ENCODE results near the gene ZNF414. TPM values are rescaled to one million over a fixed set of nuclear protein-coding genes. Genes with fewer than 3 reads are reported as not detected.

Gene ZNF414
- total RNA-seq, 2 experiments from 2014 or later: 36.3 to 38.0 TPM

- Mint-ChIP-seq H3K9me3 (no peaks in the 10 kb centered on the region), H3K4me1 (ENCODE audit: low read depth) (peaks cover 30% of the 10 kb centered on the region), H3K4me3 (peak overlapping the region; percentile 69), H3K27ac (peak overlapping the region; percentile 85), H3K27me3 (no peaks in the 10 kb centered on the region), H3K36me3 (ENCODE audit: low read depth) (peaks cover 15% of the 10 kb centered on the region)
- Histone ChIP-seq H3K36me3 (ENCODE audit: insufficient read depth, low read length) (no peaks in the 10 kb centered on the region), H3K4me1 (ENCODE audit: insufficient read depth, low read length) (peaks cover 40% of the 10 kb centered on the region), H3K27me3 (ENCODE audit: control insufficient read depth in 1 of 2, insufficient read depth in 2 of 2, low read length in 2 of 2) (no peaks in the 10 kb centered on the region), H3K9me3 (ENCODE audit: control insufficient read depth in 1 of 2, insufficient read depth in 1 of 2, low read length in 2 of 2) (no peaks in the 10 kb centered on the region), H3K27ac (ENCODE audit: low read depth in 1 of 2, low read length in 2 of 2) (no peak overlapping the region), H3K4me3 (ENCODE audit: low read length) (no peak overlapping the region)
- POLR2A ChIA-PET: interaction anchor here (1.0 to 2.8 kb wide), 8 partner anchors 10 to 76 kb away, joined by 3 to 29 read pairs (median 10); partner anchors contain the start of gene ZNF414
- CTCF ChIA-PET: interaction anchor here (0.6 to 1.6 kb wide), 8 partner anchors 10 to 150 kb away, joined by 3 to 10 read pairs (median 3); no protein-coding TSS in a partner anchor
- ATAC-seq (ENCODE audit: poor library complexity) (no peak), DNase-seq (no peak)
- intact Hi-C loops (cut with DNase I, micrococcal nuclease): loop anchor here in 1 of 2 experiments (1.0 to 5.0 kb wide), 2 partner anchors 72 to 92 kb away; partner anchors contain the start of genes MARCHF2 and MYO1F
- TF ChIP-seq, protein P1, sequence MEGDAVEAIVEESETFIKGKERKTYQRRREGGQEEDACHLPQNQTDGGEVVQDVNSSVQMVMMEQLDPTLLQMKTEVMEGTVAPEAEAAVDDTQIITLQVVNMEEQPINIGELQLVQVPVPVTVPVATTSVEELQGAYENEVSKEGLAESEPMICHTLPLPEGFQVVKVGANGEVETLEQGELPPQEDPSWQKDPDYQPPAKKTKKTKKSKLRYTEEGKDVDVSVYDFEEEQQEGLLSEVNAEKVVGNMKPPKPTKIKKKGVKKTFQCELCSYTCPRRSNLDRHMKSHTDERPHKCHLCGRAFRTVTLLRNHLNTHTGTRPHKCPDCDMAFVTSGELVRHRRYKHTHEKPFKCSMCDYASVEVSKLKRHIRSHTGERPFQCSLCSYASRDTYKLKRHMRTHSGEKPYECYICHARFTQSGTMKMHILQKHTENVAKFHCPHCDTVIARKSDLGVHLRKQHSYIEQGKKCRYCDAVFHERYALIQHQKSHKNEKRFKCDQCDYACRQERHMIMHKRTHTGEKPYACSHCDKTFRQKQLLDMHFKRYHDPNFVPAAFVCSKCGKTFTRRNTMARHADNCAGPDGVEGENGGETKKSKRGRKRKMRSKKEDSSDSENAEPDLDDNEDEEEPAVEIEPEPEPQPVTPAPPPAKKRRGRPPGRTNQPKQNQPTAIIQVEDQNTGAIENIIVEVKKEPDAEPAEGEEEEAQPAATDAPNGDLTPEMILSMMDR (IDR thresholded peaks at IDR 0.05): no peak
Measured at GRCh38 chr19:8504919-8505318, 9.0 kb downstream of the ZNF414 start.

DNA sequence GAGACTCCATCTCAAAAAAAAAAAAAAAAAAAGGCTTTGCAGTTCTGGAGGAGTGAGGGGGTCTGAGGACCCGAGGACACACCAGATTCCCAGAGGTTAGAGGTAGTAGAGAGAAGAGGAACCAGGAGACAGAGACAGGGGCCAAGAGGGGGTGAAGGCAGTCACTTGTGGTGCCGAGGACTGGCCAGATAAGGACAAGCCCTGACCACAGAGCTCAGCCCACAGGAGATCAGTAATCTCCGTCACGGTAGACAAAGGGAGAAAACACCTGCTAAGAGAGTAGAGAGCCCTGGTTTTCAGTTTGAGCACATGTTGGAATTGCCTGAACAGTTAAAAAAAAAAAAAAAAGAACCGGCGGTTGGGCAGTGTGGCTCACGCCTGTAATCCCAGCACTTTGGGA, 9.8 kb downstream of the ZNF414 start:
- peak overlapping the region; percentile 66 for H3K4me3 Mint-ChIP-seq
- no peaks in the 10 kb centered on the region for H3K27me3 Mint-ChIP-seq
- ATAC-seq (ENCODE audit: poor library complexity) (no peak), DNase-seq (no peak)
- Histone ChIP-seq H3K4me3 (ENCODE audit: low read length) (no peak overlapping the region), H3K9me3 (ENCODE audit: control insufficient read depth in 1 of 2, insufficient read depth in 1 of 2, low read length in 2 of 2) (no peaks in the 10 kb centered on the region), H3K4me1 (ENCODE audit: insufficient read depth, low read length) (peaks cover 40% of the 10 kb centered on the region), H3K27me3 (ENCODE audit: control insufficient read depth in 1 of 2, insufficient read depth in 2 of 2, low read length in 2 of 2) (no peaks in the 10 kb centered on the region), H3K36me3 (ENCODE audit: insufficient read depth, low read length) (no peaks in the 10 kb centered on the region), H3K27ac (ENCODE audit: low read depth in 1 of 2, low read length in 2 of 2) (no peak overlapping the region)
- ChIA-PET CTCF (interaction anchor here (1.0 kb wide), 1 partner anchor 77 kb away, joined by 3 read pairs; no protein-coding TSS in a partner anchor), POLR2A (no interaction called here)
- no peaks in the 10 kb centered on the region for H3K9me3 Mint-ChIP-seq
- intact Hi-C loops (cut with DNase I, micrococcal nuclease): no loop called here
- TF ChIP-seq, protein P1 (IDR thresholded peaks at IDR 0.05): no peak
- no peak overlapping the region for H3K27ac Mint-ChIP-seq
- peaks cover 12% of the 10 kb centered on the region for H3K36me3 Mint-ChIP-seq (ENCODE audit: low read depth)
- H3K4me1 Mint-ChIP-seq (ENCODE audit: low read depth): peaks cover 31% of the 10 kb centered on the region

DNA sequence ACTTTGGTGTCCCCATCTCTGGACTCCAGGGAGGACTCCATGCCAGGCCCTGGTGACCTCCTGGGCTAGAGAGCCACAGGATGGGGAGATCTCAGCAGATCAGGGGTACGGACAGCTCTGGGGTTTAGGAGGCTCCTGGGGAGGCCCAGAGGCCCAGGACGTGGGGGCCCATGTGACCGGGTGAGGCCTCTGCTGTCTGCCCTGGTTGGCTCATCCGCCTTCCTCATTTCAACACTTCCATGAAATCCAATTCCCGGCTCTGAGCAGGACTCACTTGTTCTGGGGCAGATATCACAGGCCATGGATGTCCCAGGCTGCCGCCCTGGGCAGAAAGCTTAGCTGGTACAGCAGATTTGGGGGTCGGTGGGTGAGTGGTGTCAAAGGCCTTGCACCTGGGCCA, 10.5 kb downstream of the ZNF414 start:
- TF ChIP-seq, protein P1 (IDR thresholded peaks at IDR 0.05): no peak
- no peaks in the 10 kb centered on the region for H3K36me3 ChIP-seq (ENCODE audit: insufficient read depth, low read length)
- H3K27ac ChIP-seq (ENCODE audit: low read depth in 1 of 2, low read length in 2 of 2): no peak overlapping the region
- DNase-seq: no peak
- no peaks in the 10 kb centered on the region for H3K27me3 ChIP-seq (ENCODE audit: control insufficient read depth in 1 of 2, insufficient read depth in 2 of 2, low read length in 2 of 2)
- intact Hi-C loops (cut with DNase I, micrococcal nuclease): no loop called here
- no peak for ATAC-seq (ENCODE audit: poor library complexity)
- peaks cover 40% of the 10 kb centered on the region for H3K4me1 ChIP-seq (ENCODE audit: insufficient read depth, low read length)
- CTCF ChIA-PET: interaction anchor here (1.2 kb wide), 1 partner anchor 77 kb away, joined by 3 read pairs; no protein-coding TSS in a partner anchor
- H3K4me1 Mint-ChIP-seq (ENCODE audit: low read depth): peaks cover 31% of the 10 kb centered on the region
- no peak overlapping the region for H3K4me3 ChIP-seq (ENCODE audit: low read length)
- no peaks in the 10 kb centered on the region for H3K9me3 Mint-ChIP-seq
- peaks cover 12% of the 10 kb centered on the region for H3K36me3 Mint-ChIP-seq (ENCODE audit: low read depth)
- POLR2A ChIA-PET: no interaction called here
- H3K27me3 Mint-ChIP-seq: no peaks in the 10 kb centered on the region
- no peak overlapping the region for H3K27ac Mint-ChIP-seq
- no peak overlapping the region for H3K4me3 Mint-ChIP-seq
- H3K9me3 ChIP-seq (ENCODE audit: control insufficient read depth in 1 of 2, insufficient read depth in 1 of 2, low read length in 2 of 2): no peaks in the 10 kb centered on the region
